HG03060 (cell line): Measurements from ENCODE around the gene LDB2.

Experiments used
- ATAC-seq: cut with Tn5 transposase; IDR thresholded peaks from one replicate; pipeline ENCODE4 v1.9.1; 2021; ENCODE audit warnings: low read depth, moderate number of reproducible peaks; ENCODE audit not compliant: unreplicated experiment

The LDB2 gene

GRCh38 chr4:16760617-16761363, 137.7 kb downstream of the LDB2 start:
- ATAC-seq, result no peak

DNA sequence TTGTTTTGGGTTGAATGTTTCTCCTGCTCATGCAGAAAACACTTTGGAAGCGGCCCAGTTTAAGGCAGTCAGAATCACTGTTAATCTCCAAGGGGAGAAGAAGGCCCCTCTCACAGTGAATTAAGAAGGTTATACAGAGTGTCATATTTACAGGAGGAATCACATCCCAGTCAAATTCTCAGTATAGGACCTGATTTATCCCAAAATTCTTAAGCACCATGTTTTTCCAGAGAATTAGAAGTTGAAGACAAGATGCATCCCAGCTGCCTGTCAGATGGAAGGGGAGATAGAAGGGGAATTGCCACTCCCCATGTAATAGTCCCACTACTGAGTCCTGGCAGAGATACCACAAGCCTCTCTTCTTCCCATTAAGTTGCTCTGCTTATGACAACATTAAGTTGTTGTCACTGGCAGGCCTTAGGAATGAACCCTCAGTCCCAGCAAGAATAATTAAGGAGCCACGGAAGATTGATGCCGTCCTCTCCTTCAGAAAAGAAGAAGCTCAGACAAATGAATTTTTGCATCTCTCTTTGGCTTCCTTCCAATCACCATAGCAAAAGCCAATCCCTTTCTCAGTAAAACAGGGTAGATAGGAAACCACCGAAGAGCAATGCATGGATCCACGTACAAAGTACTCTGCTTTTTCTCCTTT, 138.4 kb downstream of the LDB2 start:
- ATAC-seq, result no peak

GRCh38 chr4:16758816-16759215, 139.6 kb downstream of the LDB2 start:
- ATAC-seq, result no peak

- no peak for ATAC-seq
These were observed 140.2 kb downstream of the LDB2 start for GRCh38 chr4:16758255-16758654.

GRCh38 chr4:16757080-16757521, 141.3 kb downstream of the LDB2 start:
- no peak for ATAC-seq

- no peak for ATAC-seq
These were observed 144.3 kb downstream of the LDB2 start for GRCh38 chr4:16754104-16754503.

DNA sequence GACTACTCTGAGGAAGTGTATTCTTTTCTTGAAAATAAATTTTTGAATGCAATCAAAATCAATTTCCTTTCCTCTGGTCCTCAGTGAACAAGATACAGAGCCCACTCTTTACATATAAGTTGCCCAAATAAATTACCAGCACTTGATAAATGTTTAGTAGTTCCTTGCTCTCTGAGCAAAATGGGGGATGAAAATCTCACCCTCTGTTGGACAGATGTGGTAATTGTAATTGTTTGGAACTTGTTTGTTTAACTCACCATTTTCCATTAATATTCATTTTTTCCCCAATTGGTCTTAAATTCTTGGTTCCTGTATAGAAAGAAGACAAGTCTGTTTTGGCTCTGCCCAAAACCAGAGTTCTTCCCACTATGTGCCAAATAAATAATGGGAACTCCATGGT, 146.3 kb downstream of the LDB2 start:
- no peak for ATAC-seq

DNA sequence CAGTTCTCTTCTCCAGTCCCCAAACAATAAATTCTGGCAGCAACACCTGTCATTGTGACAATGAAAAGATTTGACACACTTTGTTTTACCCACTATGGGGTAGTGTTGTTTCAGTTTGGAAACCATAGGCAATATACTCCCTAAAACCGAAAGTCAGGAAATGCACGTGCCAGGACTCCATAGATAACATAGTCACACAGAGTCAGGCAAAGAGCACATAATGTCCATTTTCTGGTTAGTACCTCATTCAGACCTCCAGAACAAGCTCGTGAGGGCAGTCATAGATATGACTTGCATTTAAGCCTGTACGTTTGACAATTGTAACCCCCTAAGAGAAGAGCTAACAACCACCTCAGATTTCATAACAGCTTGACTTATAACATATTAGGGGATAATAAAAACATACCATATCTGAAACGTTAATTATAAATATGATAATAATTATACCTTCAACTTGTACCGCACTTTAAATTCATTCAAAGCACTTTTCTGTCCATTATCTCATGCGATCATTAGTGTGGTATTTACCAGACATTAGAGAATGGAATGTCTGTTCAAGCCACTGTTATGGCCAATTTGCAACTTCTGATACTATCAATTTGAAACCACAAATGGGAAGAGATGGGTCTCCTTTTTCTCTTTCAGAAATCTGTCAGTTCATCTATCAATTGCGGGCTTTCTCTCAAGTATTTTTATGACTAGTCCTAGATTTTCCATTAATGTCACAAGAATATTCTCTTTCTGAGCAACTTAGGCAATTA, 147.4 kb downstream of the LDB2 start:
- ATAC-seq, result no peak

DNA sequence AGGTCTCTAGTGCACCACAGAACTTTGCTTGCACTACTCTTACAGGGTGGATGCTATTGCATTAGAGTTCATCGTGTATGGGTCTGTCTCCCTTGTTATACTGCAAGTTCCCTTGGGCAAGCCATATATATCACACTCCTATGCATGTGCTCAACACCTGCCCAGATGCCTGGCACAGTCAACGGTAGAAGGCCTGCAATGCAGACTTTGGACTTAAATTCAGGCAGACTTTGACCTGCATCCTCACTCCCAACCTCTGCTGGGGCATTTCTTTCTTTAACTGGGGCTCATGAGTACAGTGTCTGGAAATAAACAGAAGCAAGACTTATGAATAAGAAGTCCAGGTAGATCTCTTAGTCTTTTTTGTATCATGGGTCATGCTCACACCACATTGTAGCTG, 148.2 kb downstream of the LDB2 start:
- ATAC-seq, result no peak

DNA sequence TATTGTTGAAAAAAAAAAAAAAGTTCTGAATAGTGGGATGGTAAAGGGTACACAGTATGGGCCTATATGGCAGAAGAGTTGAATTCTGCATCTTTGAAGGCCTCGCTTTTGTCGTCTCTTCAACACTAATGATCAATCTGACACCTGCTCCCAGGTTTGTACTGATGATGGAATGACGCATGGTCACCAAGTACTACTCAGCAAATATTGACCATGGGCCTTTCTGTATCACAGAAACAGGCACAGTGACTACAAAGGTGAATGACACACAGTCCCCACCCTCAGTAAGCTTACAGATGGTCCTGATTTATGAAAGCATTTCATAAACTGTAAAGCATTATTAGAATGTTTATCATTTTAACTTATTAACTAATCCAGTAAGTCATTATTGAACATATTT, 152.6 kb downstream of the LDB2 start:
- no peak for ATAC-seq

GRCh38 chr4:16745009-16745635, 153.3 kb downstream of the LDB2 start:
- ATAC-seq, result no peak

DNA sequence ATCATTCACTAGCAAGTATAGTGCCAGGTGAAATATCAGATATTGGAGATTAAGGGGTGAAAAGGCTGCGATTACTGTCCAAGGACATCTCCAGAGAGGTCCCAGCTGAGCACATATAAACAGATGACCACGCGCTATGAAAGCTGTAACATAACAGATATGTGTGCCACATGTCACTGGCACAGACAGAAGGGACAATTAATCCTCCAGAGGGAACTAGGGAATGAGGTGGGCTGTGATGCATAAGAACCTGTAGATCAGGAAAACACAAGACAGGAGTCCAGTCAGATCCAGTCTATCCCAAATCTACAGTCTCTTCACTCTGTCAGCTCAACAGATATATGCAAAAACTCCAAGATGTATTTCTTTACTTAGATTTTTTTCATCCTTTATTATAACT, 157.2 kb downstream of the LDB2 start:
- no peak for ATAC-seq

GRCh38 chr4:16739997-16740624, 158.3 kb downstream of the LDB2 start:
- no peak for ATAC-seq

GRCh38 chr4:16738558-16738957, 159.9 kb downstream of the LDB2 start:
- no peak for ATAC-seq

GRCh38 chr4:16733509-16733908, 164.9 kb downstream of the LDB2 start:
- ATAC-seq, result no peak

DNA sequence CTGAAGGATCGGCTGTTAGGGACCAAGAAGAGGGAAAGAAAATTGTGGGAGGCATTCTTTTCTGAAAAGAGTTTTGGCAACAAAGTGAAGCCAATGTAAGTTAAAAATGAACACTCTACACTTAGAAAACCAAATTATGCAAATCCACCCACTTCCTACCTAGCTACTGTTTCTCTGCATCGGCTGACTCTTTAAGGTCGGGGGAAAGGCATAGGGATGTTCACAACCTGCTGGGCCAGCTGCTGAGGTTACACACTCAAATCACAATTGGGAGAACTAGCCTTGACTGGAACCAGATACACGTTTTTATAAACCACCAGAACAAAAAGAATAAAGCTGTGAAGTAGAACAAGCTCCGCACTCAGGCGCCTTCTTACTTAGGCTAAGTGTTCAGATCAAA, 165.7 kb downstream of the LDB2 start:
- no peak for ATAC-seq

DNA sequence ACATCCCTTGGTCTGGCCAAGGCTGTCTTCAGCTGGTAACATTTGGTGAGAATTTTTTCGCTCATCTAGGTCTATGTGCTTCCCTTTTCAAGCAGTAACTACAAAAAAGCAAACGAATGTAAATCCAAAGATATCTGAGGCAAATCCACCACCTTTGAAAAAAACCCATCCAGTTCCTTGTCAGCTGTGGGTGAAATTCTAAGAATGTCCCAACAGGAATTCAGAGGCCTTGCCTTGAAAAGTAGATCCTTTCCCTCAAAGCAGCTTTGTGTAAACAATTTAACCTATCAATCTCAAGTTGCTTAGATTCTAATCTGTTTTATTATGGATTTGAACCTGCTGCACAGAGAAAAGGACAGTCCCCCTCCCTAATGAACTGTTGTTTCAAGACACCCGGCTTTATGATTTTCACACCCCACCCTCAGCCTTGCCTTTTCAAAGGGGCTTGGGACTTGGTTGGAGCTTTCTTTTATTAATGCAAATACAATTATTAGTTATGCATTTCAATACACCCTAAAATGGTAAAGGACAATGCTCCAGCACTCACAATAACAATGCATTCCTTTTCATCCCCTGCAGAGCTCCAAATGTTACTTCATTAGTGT, 166.6 kb downstream of the LDB2 start:
- ATAC-seq, result no peak

DNA sequence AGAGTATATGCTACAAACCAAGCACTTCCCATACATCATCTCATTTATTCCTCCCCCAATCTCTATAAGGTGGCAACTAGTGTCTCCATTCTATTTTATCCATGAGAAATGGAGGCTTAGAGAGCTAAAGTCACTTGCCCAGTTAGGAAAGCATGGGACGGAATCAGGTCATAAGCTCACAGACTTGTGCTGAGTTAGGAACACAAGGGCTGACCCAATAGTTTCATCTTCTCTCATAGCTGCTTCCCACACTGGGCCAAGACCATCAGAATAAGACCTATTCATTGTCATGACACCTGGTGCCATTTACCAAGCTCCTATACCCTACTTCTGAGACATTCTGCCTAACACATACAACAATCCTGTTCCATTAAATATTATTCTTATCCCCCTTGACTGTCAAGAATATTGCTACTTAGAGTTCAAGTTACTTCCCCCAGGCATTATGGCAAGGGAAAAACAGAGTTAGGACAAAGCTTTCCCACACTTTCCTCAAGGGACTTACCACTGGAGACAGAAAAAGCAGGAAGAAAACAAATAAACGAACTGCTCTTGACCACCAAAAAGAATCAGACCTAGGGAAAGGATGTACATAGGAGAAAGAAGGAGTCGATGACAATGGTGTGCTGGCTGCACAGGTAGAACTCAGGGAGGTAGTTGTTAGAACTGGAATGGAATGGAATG, 167.8 kb downstream of the LDB2 start:
- no peak for ATAC-seq

GRCh38 chr4:16729336-16729735, 169.1 kb downstream of the LDB2 start:
- ATAC-seq, result no peak

DNA sequence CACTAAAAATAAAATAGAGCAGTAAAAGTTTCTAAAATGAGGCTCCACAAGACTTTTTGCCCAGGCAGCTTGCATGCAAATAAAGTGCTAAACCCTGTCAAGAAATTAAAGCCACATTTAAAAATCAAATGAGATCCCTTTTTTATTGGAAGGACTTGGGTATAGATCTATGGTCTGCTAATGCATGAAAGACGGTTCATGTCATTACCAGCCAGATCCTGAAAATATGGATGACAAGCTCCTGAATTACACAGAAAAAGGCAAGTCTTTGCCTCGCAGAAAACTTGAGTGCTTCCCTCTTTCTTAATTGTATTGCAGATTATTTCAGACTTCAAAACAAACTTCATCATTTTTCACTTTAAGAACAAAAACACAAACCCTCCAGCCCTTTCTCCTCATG, 169.6 kb downstream of the LDB2 start:
- ATAC-seq, result no peak
